GM15510 (cell line): ENCODE data around the gene TTC21B.

Source experiments
- POLR2A ChIP-seq: IDR thresholded peaks from 3 replicates; pipeline ENCODE4 v1.6.1; 2011; ENCODE audit warnings: borderline replicate concordance; ENCODE audit not compliant: insufficient read length; ENCODE audit errors: extremely low read depth

TTC21B gene

GRCh38 chr2:165839610-165840009 is 114.0 kb downstream of the TTC21B start:
- TF ChIP-seq POLR2A = no peak

DNA sequence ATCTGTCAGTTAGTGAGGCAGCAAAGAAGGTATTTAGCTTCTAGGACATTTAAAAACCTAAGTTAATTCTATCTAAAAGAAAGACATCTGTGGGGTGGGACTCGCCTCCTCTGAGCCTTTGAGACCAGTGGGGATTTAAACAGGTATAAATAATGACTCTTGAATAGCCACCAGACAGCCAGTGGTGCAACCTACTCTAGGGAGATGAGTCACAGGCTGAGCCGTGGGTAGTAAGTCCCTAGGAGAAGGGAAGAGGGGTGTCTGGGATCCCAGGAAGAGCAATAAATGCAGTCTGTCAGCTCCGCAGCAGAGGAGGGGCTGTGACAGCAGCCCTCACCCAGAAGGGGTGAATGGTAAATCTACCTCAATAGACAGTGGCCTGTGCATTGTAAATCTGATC is 116.5 kb downstream of the TTC21B start:
- TF ChIP-seq POLR2A = no peak

GRCh38 chr2:165835363-165835762 is 118.2 kb downstream of the TTC21B start:
- no peak for TF ChIP-seq POLR2A

DNA sequence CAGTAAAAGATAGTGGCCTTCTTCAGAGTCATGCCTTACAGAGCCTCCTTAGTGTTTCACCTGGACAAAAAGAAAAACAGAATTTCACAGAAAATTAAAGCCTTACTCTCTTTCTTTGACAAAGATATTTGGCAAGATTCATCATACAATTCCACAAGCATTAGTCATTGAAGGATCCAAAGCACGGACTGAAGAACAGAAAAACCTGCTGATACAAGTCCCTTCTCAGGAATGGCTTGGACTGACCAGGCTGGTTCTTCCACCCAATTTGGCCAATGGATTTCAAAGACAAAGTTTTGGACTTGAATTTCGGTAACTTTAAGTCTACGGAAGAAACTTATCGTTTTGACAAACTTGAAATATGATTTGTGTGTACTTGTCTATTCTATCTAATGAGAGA is 120.4 kb downstream of the TTC21B start:
- TF ChIP-seq POLR2A = no peak

DNA sequence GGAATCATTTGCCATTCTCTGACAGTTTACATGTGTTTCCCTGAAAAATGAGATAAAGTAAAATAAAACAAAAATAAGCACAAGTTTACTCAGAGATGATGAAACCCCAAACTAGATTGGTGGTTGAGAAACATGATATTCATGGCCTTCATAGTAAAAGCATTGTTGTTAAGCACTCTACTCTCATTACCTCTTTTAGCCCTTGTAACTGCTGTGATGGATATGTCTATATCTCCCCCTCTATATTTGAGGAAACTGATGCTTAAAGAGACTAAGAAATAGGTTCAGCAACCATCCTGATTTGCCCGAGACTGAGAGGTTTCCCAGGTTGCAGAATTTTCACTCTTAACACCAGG is 125.7 kb downstream of the TTC21B start:
- no peak for TF ChIP-seq POLR2A

- TF ChIP-seq POLR2A = no peak
Observed at GRCh38 chr2:165827016-165827920, 126.3 kb downstream of the TTC21B start.

GRCh38 chr2:165825041-165825440 is 128.5 kb downstream of the TTC21B start:
- no peak for TF ChIP-seq POLR2A
